DOHH2 (cell line): ENCODE measurements around the gene GORASP1.

Experiments used
- H3F3A ChIP-seq: fragments of 200-600 bp; sonication (generic), shearing (Covaris generic); 2 replicates; pipeline ENCODE4 v1.6.0; 2016; ENCODE audit warnings: antibody characterized with exemption, mild to moderate bottlenecking; ENCODE audit not compliant: control insufficient read depth, insufficient read depth
- H3K27ac ChIP-seq: fragments of 200-600 bp; sonication (generic); 2 replicates; pipeline ENCODE4 v1.5.1; 2014; ENCODE audit warnings: low read depth, mild to moderate bottlenecking, low read length, moderate library complexity
- H3K27me3 ChIP-seq: fragments of 200-600 bp; sonication (generic); 2 replicates; pipeline ENCODE4 v1.6.1; 2014; ENCODE audit warnings: mild to moderate bottlenecking, low read length, mixed read lengths; ENCODE audit not compliant: control insufficient read depth
- H3K36me3 ChIP-seq: fragments of 200-600 bp; sonication (generic); 2 replicates; pipeline ENCODE4 v1.6.1; 2014; ENCODE audit warnings: mild to moderate bottlenecking, low read length, moderate library complexity, mixed read lengths; ENCODE audit not compliant: control insufficient read depth
- H3K4me1 ChIP-seq: fragments of 200-600 bp; sonication (generic); 2 replicates; pipeline ENCODE4 v1.6.1; 2014; ENCODE audit warnings: mild to moderate bottlenecking, low read length, mixed read lengths; ENCODE audit not compliant: control insufficient read depth
- H3K4me2 ChIP-seq: fragments of 200-600 bp; sonication (generic); 2 replicates; pipeline ENCODE4 v1.6.0; 2014; ENCODE audit warnings: mild to moderate bottlenecking, low read length, moderate library complexity
- H3K4me3 ChIP-seq: fragments of 200-600 bp; sonication (generic); 2 replicates; pipeline ENCODE4 v1.5.1; 2014; ENCODE audit warnings: mild to moderate bottlenecking, low read length, mixed read lengths
- H3K79me2 ChIP-seq: fragments of 200-600 bp; sonication (generic); 2 replicates; pipeline ENCODE4 v1.6.1; 2014; ENCODE audit warnings: mild to moderate bottlenecking, low read length, mixed read lengths; ENCODE audit not compliant: control insufficient read depth
- H3K9me2 ChIP-seq: fragments of 200-600 bp; sonication (generic); replicated peaks from 2 replicates; pipeline ENCODE4 v1.6.1; 2014; ENCODE audit warnings: mild to moderate bottlenecking, low read length, mixed read lengths; ENCODE audit not compliant: control insufficient read depth
- H3K9me3 ChIP-seq: fragments of 200-600 bp; sonication (generic); 2 replicates; pipeline ENCODE4 v1.6.1; 2014; ENCODE audit warnings: antibody characterized with exemption, low read length, mixed read lengths; ENCODE audit not compliant: control insufficient read depth, insufficient read depth
- H4K20me1 ChIP-seq: fragments of 200-600 bp; sonication (generic); 2 replicates; pipeline ENCODE4 v1.6.0; 2014; ENCODE audit warnings: low read depth, mild to moderate bottlenecking, antibody characterized with exemption, low read length, moderate library complexity; ENCODE audit not compliant: control insufficient read depth, insufficient read depth
- CTCF ChIP-seq: fragments of 200-600 bp; sonication (generic); IDR thresholded peaks from one replicate; pipeline ENCODE4 v1.5.1; 2014; ENCODE audit warnings: antibody characterized with exemption, mild to moderate bottlenecking, low read depth, low read length; ENCODE audit not compliant: poor library complexity, severe bottlenecking
- EZH2phosphoT487 ChIP-seq: fragments of 200-600 bp; sonication (generic); IDR thresholded peaks from 2 replicates; pipeline ENCODE4 v1.6.1; 2017; ENCODE audit warnings: borderline replicate concordance, mild to moderate bottlenecking, antibody characterized with exemption, low read length, moderate library complexity, mixed read lengths

Gene GORASP1

DNA sequence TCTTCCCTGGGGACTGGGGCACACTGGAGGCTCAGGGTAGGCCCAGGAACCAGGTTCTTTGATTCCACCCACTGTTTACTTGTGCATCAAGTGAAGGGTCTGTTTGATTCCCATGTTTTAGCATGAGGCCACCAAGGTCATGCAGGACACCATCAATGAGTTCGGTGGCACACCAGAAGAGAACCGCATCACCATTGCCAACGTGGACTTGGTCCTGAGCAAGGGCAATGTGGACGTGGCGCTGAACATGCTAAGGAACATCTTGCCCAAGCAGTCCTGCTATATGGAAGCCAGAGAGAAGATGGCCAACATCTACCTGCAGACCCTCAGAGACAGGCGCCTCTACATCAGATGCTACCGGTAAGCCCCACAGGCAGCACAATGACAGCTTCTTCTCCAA, 21.5 kb upstream of the GORASP1 start:
- TF ChIP-seq CTCF (no peak), EZH2phosphoT487 (no peak)
- Histone ChIP-seq H3K9me2 (no peaks in the 10 kb centered on the region), H3K4me2 (no peak overlapping the region), H3K36me3 (no peaks in the 10 kb centered on the region), H3K79me2 (no peaks in the 10 kb centered on the region), H4K20me1 (no peaks in the 10 kb centered on the region), H3K27me3 (no peaks in the 10 kb centered on the region), H3K27ac (no peak overlapping the region), H3K4me1 (peaks cover 47% of the 10 kb centered on the region), H3K4me3 (no peak overlapping the region), H3K9me3 (no peaks in the 10 kb centered on the region), H3F3A (no peaks in the 10 kb centered on the region; the same call in 1 of the 2 replicates)

- Histone ChIP-seq H3K79me2 (no peaks in the 10 kb centered on the region), H3K4me1 (peaks cover 57% of the 10 kb centered on the region), H3F3A (no peaks in the 10 kb centered on the region; the same call in 1 of the 2 replicates), H3K4me2 (peak overlapping the region; percentile 73), H4K20me1 (no peaks in the 10 kb centered on the region), H3K9me3 (no peaks in the 10 kb centered on the region), H3K4me3 (peak overlapping the region; percentile 46), H3K9me2 (no peaks in the 10 kb centered on the region), H3K27me3 (no peaks in the 10 kb centered on the region), H3K36me3 (no peaks in the 10 kb centered on the region), H3K27ac (peak overlapping the region; percentile 56)
- no peak for TF ChIP-seq EZH2phosphoT487
- TF ChIP-seq CTCF = no peak
Measured at GRCh38 chr3:39127908-39128304, 20.5 kb upstream of the GORASP1 start.

DNA sequence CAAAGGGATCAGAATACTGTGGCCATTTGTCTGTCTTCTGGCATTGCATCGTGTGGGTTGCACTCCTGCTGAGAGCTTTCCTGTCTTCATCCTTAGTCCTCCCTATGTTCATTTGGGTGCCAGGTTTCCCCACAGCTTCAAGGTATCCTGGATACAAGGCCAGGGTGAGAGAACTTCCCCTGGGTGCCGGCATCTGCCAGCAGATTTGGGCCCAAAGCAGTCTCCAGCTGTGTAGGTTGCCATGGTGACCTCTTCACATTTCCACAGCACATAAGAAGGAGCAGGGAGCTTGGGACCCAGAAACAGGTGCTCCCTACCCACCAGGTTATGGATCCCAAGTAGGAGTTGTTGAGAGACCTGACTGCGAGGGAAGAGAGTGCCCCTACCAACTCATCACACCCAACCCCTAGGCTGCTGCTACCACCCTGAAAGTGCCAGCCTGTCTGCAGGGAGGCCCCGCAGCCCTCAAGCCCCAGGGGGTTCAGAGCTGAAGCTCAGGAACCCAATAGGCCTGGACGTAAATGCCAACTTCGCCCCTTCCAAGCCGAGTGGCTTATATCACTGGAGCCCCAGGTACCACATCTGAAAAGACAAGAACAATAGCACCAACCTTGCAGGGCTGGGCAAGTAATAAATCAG, 20.0 kb upstream of the GORASP1 start:
- Histone ChIP-seq H3F3A (no peaks in the 10 kb centered on the region; the same call in 1 of the 2 replicates), H3K4me3 (peak overlapping the region; percentile 46), H3K79me2 (no peaks in the 10 kb centered on the region), H4K20me1 (no peaks in the 10 kb centered on the region), H3K27ac (peak overlapping the region; percentile 56), H3K27me3 (no peaks in the 10 kb centered on the region), H3K36me3 (no peaks in the 10 kb centered on the region), H3K4me2 (peak overlapping the region; percentile 73), H3K9me2 (no peaks in the 10 kb centered on the region), H3K9me3 (no peaks in the 10 kb centered on the region), H3K4me1 (peaks cover 62% of the 10 kb centered on the region)
- TF ChIP-seq EZH2phosphoT487 (no peak), CTCF (no peak)
